H1 (cell line): ENCODE data around the gene TCF7. TPM values are rescaled to one million over a fixed set of nuclear protein-coding genes. Genes with fewer than 3 reads are reported as not detected.

Source experiments
- RBBP5 ChIP-seq: IDR thresholded peaks from 2 replicates; pipeline ENCODE4 v1.7.1; 2012; ENCODE audit warnings: low read depth, mild to moderate bottlenecking, inconsistent platforms, low read length, moderate library complexity, borderline replicate concordance
- SP2 ChIP-seq: IDR thresholded peaks from 2 replicates; pipeline ENCODE4 v1.6.1; 2012; ENCODE audit warnings: mild to moderate bottlenecking, low read length, inconsistent platforms
- polyA plus RNA-seq, 7 experiments: library from polyadenylated mRNA; depleted of rRNA in 3 of 7; stranded (reverse) in 5 of 7; unstranded in 2 of 7; fragments of >200 nt in 5 of 7; fragments of 200-250 nt in 2 of 7; gene quantifications; 1 replicate in 5 of 7; 2 replicates in 1 of 7; 4 replicates in 1 of 7; pipeline versions ENCODE4 v1.2.1 to v1.2.3, GENCODE V29; 2011 to 2013; ENCODE audit warnings: missing spikeins in 2 of 7, mixed read lengths in 2 of 7
- total RNA-seq: library from RNA; stranded (reverse); fragmentation: NEBNext Ultra II Directional; extraction: Animal tissue kit (Norgen Biotek cat#: 25700); gene quantifications from 2 replicates; pipeline ENCODE4 v1.2.1, GENCODE V29; 2021

Gene TCF7
- total and polyA plus RNA-seq, 2 of the 8 experiments (the other 6 are each of a cell fraction or from before 2014, with no cell fraction given): 4.7 to 8.5 TPM

DNA sequence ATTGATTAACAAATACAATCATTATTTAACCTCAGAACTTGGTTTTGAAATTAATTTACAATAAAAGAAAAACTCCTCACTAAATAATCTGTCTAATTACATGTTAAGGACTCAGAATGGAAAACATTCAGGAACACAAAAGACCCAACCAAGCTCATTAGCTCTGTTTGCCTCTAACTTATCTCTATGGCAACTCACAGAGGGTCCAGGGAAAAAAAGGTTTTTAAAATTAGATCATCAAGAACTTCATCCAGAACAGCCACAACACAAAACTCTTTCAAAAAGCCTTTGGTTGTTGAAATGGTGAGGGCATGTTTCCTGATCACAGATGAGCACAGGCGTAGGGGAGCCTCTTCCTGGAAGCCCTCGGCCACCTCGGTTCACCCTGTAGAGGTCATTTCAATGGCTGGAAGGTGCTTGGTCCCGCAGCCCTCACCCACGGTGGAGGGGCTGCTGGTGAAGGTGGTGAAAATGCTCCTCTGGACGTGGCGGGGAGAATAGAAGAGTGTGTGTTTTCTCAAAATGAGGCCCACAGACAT is 17.2 kb upstream of the TCF7 start (continued):
- TF ChIP-seq SP2: no peak
- no peak for TF ChIP-seq RBBP5
- TF ChIP-seq, all 59 proteins: peak for 0
